Fibroblast of the aortic adventitia (primary cell): ENCODE measurements around the gene KCNQ5. TPM values are rescaled to one million over a fixed set of nuclear protein-coding genes. Genes with fewer than 3 reads are reported as not detected.

Experiments
- DNase-seq: peaks from one replicate; pipeline ENCODE4 v3.0.0-alpha.2; 2010; ENCODE audit warnings: low read depth
- H3K4me3 ChIP-seq: 2 replicates; pipeline ENCODE4 v1.5.1; 2011; ENCODE audit warnings: low read depth, mild to moderate bottlenecking, control low read depth, low read length, moderate library complexity
- CTCF ChIP-seq: IDR thresholded peaks from 2 replicates; pipeline ENCODE4 v1.5.1; 2011; ENCODE audit warnings: mild to moderate bottlenecking, low read length, control low read depth, inconsistent platforms; ENCODE audit not compliant: insufficient read depth
- total RNA-seq: library from RNA; depleted of rRNA; stranded (reverse); fragments of >200 nt; gene quantifications from 2 replicates; pipeline ENCODE4 v1.2.3, GENCODE V29; 2012; ENCODE audit warnings: low replicate concordance

KCNQ5 gene
- total RNA-seq, 1 donor, result 9.4 TPM

- DNase-seq, result peak; percentile 81
- peak; percentile 99 for TF ChIP-seq CTCF
- no peak overlapping the region for H3K4me3 ChIP-seq
Observed at GRCh38 chr6:73129653-73130443, 508.0 kb downstream of the KCNQ5 start.

- no peak overlapping the region for H3K4me3 ChIP-seq
- DNase-seq, result peak; percentile 24
- TF ChIP-seq CTCF, result no peak
Observed at GRCh38 chr6:73131706-73132105, 509.8 kb downstream of the KCNQ5 start.

- DNase-seq, result peak; percentile 16
- no peak overlapping the region for H3K4me3 ChIP-seq
- peak; percentile 36 for TF ChIP-seq CTCF
Observed at GRCh38 chr6:73134588-73134987, 512.7 kb downstream of the KCNQ5 start.

- no peak overlapping the region for H3K4me3 ChIP-seq
- no peak for TF ChIP-seq CTCF
- DNase-seq, result no peak
Observed at GRCh38 chr6:73139681-73140383, 518.0 kb downstream of the KCNQ5 start.

GRCh38 chr6:73143551-73143950 is 521.7 kb downstream of the KCNQ5 start:
- DNase-seq, result no peak
- no peak for TF ChIP-seq CTCF
- H3K4me3 ChIP-seq, result no peak overlapping the region

- no peak for DNase-seq
- H3K4me3 ChIP-seq, result no peak overlapping the region
- TF ChIP-seq CTCF, result no peak
Observed at GRCh38 chr6:73144516-73144915, 522.7 kb downstream of the KCNQ5 start.

GRCh38 chr6:73145690-73146089 is 523.8 kb downstream of the KCNQ5 start:
- TF ChIP-seq CTCF, result no peak
- DNase-seq, result no peak
- H3K4me3 ChIP-seq, result no peak overlapping the region
